GM12878 (cell line): ENCODE data around the gene GJA4. TPM values are rescaled to one million over a fixed set of nuclear protein-coding genes. Genes with fewer than 3 reads are reported as not detected.
A peak's percentile ranks its signal among the peaks of the same experiment; 100 is the strongest.

Experiments used
- ATAC-seq: fragments of 200-7000 bp; cut with Tn5 transposase; 3 replicates; pipeline ENCODE4 v1.9.1; 2020; ENCODE audit warnings: mild to moderate bottlenecking, moderate library complexity
- BruUV-seq: library from RNA; stranded (reverse); fragments of 400-500 nt; replicated peaks from 2 replicates; lab custom pipeline; 2021; lab: Mats Ljungman, UMichigan
- CTCF ChIA-PET: fragments of 300-600 bp; sonication (Branson Sonifier 250); formaldehyde crosslinking; extraction: SDS; loops from one replicate; lab custom pipeline; 2021; ENCODE audit warnings: inconsistent platforms; lab: Yijun Ruan, JAX
- POLR2A ChIA-PET: fragments of 350-600 bp; formaldehyde crosslinking; extraction: SDS; loops from one replicate; lab custom pipeline; 2021; ENCODE audit warnings: inconsistent platforms; lab: Charles Lee
- RAD21 ChIA-PET: fragments of 300-600 bp; sonication (Branson Sonifier 250); formaldehyde crosslinking; loops from one replicate; lab custom pipeline; 2023; ENCODE audit warnings: antibody characterized with exemption; ENCODE audit not compliant: unreplicated experiment; lab: Charles Lee
- SMC1A ChIA-PET: fragments of 300-600 bp; sonication (Branson Sonifier 250); formaldehyde crosslinking; loops from one replicate; lab custom pipeline; 2023; ENCODE audit not compliant: unreplicated experiment, uncharacterized antibody; lab: Charles Lee
- DNase-seq: peaks from one replicate; pipeline ENCODE4 v3.0.0-alpha.2; 2011; ENCODE audit warnings: low read depth, low spot score
- FAIRE-seq: peaks from 3 replicates; lab custom pipeline; 2011; peaks lifted over from hg19 to GRCh38; lab: Jason Lieb, UNC
- H2AFZ ChIP-seq: 2 replicates; pipeline ENCODE4 v1.6.0; 2011; ENCODE audit warnings: low read depth, low read length, control low read depth; ENCODE audit not compliant: control insufficient read depth
- H3K27ac ChIP-seq: 2 replicates; pipeline ENCODE4 v1.5.1; 2011; ENCODE audit warnings: control low read depth; ENCODE audit not compliant: control insufficient read depth, insufficient read depth
- H3K27me3 ChIP-seq, 2 experiments: replicated peaks in 1 of 2; 2 replicates each; pipeline versions ENCODE4 v1.6.0 to v1.6.1; 2011; ENCODE audit warnings: low read length in 1 of 2; ENCODE audit not compliant: control insufficient read depth in 2 of 2, insufficient read depth in 2 of 2
- H3K36me3 ChIP-seq, 2 experiments: 2 replicates each; pipeline ENCODE4 v1.5.1; 2011; ENCODE audit warnings: low read length in 1 of 2; ENCODE audit not compliant: control insufficient read depth in 2 of 2, insufficient read depth in 2 of 2
- H3K4me1 ChIP-seq: 2 replicates; pipeline ENCODE4 v1.6.1; 2011; ENCODE audit warnings: mild to moderate bottlenecking, low read length, moderate library complexity, mixed read lengths; ENCODE audit not compliant: control insufficient read depth, insufficient read depth
- H3K4me2 ChIP-seq: 2 replicates; pipeline ENCODE4 v1.6.0; 2011; ENCODE audit warnings: control low read depth; ENCODE audit not compliant: control insufficient read depth, insufficient read depth
- H3K4me3 ChIP-seq: fragments of 200-600 bp; sonication (generic); 2 replicates; pipeline ENCODE4 v1.5.1; 2016
- H3K79me2 ChIP-seq: 2 replicates; pipeline ENCODE4 v1.6.0; 2011; ENCODE audit warnings: low read length; ENCODE audit not compliant: control insufficient read depth, insufficient read depth
- H3K9ac ChIP-seq: 2 replicates; pipeline ENCODE4 v1.8.0; 2011; ENCODE audit warnings: low read length, control low read depth, mixed read lengths; ENCODE audit not compliant: control insufficient read depth, insufficient read depth
- H3K9me3 ChIP-seq: replicated peaks from 3 replicates; pipeline ENCODE4 v1.5.1; 2011; ENCODE audit warnings: mild to moderate bottlenecking, low read length; ENCODE audit not compliant: control insufficient read depth, insufficient read depth
- H4K20me1 ChIP-seq: 2 replicates; pipeline ENCODE4 v1.6.0; 2011; ENCODE audit not compliant: control insufficient read depth, insufficient read depth
- BCL11A ChIP-seq: IDR thresholded peaks from 2 replicates; pipeline ENCODE4 v1.6.1; 2011; ENCODE audit warnings: low read depth, low read length
- BHLHE40 ChIP-seq, 2 experiments: fragments of 450-650 bp in 1 of 2; IDR thresholded peaks; 2 replicates each; pipeline ENCODE4 v1.6.1; 2011 to 2017; ENCODE audit warnings: low read depth in 2 of 2, borderline replicate concordance in 1 of 2, improper control_type of control experiment in 1 of 2, low read length in 1 of 2, mild to moderate bottlenecking in 1 of 2
- CBFB ChIP-seq: IDR thresholded peaks from 2 replicates; pipeline ENCODE4 v1.6.1; 2016; ENCODE audit warnings: antibody characterized with exemption, low read depth
- CREM ChIP-seq: IDR thresholded peaks from 2 replicates; pipeline ENCODE4 v1.6.1; 2014; ENCODE audit warnings: antibody characterized with exemption, low read depth
- EED ChIP-seq: sonication (generic); IDR thresholded peaks from 2 replicates; pipeline ENCODE4 v1.6.1; 2016; ENCODE audit warnings: antibody characterized with exemption, low read depth
- EP300 ChIP-seq, 2 experiments: fragments of 150-350 bp in 1 of 2; IDR thresholded peaks; 2 replicates each; pipeline ENCODE4 v1.6.1; 2011 to 2012; ENCODE audit warnings: low read depth in 2 of 2, low read length in 2 of 2, borderline replicate concordance in 1 of 2, improper control_type of control experiment in 1 of 2, inconsistent platforms in 1 of 2; ENCODE audit not compliant: control insufficient read depth in 1 of 2
- MAX ChIP-seq: IDR thresholded peaks from 2 replicates; pipeline ENCODE4 v1.6.1; 2012; ENCODE audit warnings: low read depth, low read length, improper control_type of control experiment
- SP1 ChIP-seq: IDR thresholded peaks from one replicate; pipeline ENCODE4 v1.6.1; 2011; ENCODE audit warnings: low read depth, low read length
- TCF3 ChIP-seq: IDR thresholded peaks from 2 replicates; pipeline ENCODE4 v1.6.1; 2012; ENCODE audit warnings: low read depth, mild to moderate bottlenecking, low read length, borderline replicate concordance; ENCODE audit not compliant: insufficient read depth
- USF1 ChIP-seq: IDR thresholded peaks from 2 replicates; pipeline ENCODE4 v1.6.1; 2011; ENCODE audit warnings: borderline replicate concordance, low read depth, mild to moderate bottlenecking, moderate library complexity, mixed read lengths, low read length; ENCODE audit not compliant: insufficient read depth; ENCODE audit errors: extremely low read length
- WGBS: methylation state at CpG from one replicate; pipeline ENCODE4 v1.1.6; 2016; ENCODE audit warnings: low lambda C conversion rate; ENCODE audit not compliant: insufficient replicate concordance, insufficient coverage; ENCODE audit errors: missing lambda C conversion rate; 5-methylcytosine and 5-hydroxymethylcytosine counted together
- in situ Hi-C: fragments of 300-500 bp; cut with MboI; formaldehyde crosslinking; loops from 9 replicates; pipeline ENCODE4 v1.14.3; 2018; ENCODE audit warnings: mixed read lengths
- intact Hi-C: fragments of 100-400 bp; cut with micrococcal nuclease; formaldehyde crosslinking; loops from one replicate; pipeline ENCODE4 v1.14.2; 2022; ENCODE audit not compliant: unreplicated experiment
- polyA plus RNA-seq, 11 experiments: library from polyadenylated mRNA; depleted of rRNA in 4 of 11; unstranded in 6 of 11; stranded (reverse) in 5 of 11; fragments of >200 nt; fragmentation: Nextera tagmentation in 4 of 11; fragmentation: Illumina TruSeq in 1 of 11; extraction: Ambion mirVana in 4 of 11; extraction: Trizol in 1 of 11; gene quantifications; 1 replicate in 1 of 11; 2 replicates in 10 of 11; pipeline versions ENCODE4 v1.2.1 to v1.2.3, GENCODE V29; 2011 to 2016; ENCODE audit warnings: inconsistent platforms in 2 of 11, missing spikeins in 2 of 11, low read depth in 1 of 11
- total RNA-seq, 4 experiments: library from RNA; depleted of rRNA in 3 of 4; stranded (reverse); fragments of >200 nt in 3 of 4; fragmentation: Illumina TruSeq in 1 of 4; extraction: Trizol in 1 of 4; gene quantifications; 2 replicates each; pipeline versions ENCODE4 v1.2.1 to v1.2.3, GENCODE V29; 2013 to 2021

The GJA4 gene
- total and polyA plus RNA-seq, 10 of the 15 experiments (the other 5 are each of a cell fraction or from before 2014, with no cell fraction given) = 0.09 to 0.18 TPM; not detected in 8

GRCh38 chr1:34759503-34760357 lies 33.1 kb upstream of the GJA4 start, which contains the start of gene GJB4:
GJB4 (plus strand) TSS chr1:34759740; CDS start chr1:34761255, 1,515 bp downstream.
- no TSS peak for BruUV-seq
- RAD21 ChIA-PET = no interaction called here

GRCh38 chr1:34761176-34761761 lies 31.5 kb upstream of the GJA4 start:
- H3K27me3 ChIP-seq = no peaks in the 10 kb centered on the region; a peak in 2 of 4 replicates
- no peak for FAIRE-seq

More at GRCh38 chr1:34759503-34760357, 33.1 kb upstream of the GJA4 start, which contains the start of gene GJB4:
- Histone ChIP-seq H2AFZ (no peak within 1 kb of the TSS), H3K79me2 (no peaks in the 10 kb centered on the region), H3K4me1 (no peaks in the 10 kb centered on the region), H3K9me3 (no peaks in the 10 kb centered on the region), H3K36me3 (no peaks in the 10 kb centered on the region), H4K20me1 (no peaks in the 10 kb centered on the region), H3K9ac (no peak within 1 kb of the TSS), H3K27ac (no peak within 1 kb of the TSS), H3K4me3 (no peak within 1 kb of the TSS), H3K27me3 (no peaks in the 10 kb centered on the region; a peak in 2 of 4 replicates), H3K4me2 (no peak within 1 kb of the TSS)
- in situ Hi-C loops = no loop called here
- SMC1A ChIA-PET = no interaction called here
- POLR2A ChIA-PET = no interaction called here
- CTCF ChIA-PET = no interaction called here
- intact Hi-C loops = no loop called here
- DNase-seq (no peak), FAIRE-seq (no peak), ATAC-seq (peak; percentile 27; the same call in 1 of the 3 replicates)
- WGBS = 5% methylated on average over 10 of the region's 10 CpGs
- TF ChIP-seq CREM (no peak), BHLHE40 (IDR thresholded peaks at IDR 0.05; ENCODE audit: borderline replicate concordance in 1 of 2, low read depth in 2 of 2, low read length in 1 of 2) (no peak), SP1 (no peak), EED (no peak), BCL11A (no peak), CBFB (no peak), TCF3 (no peak), EP300 (IDR thresholded peaks at IDR 0.05; ENCODE audit: borderline replicate concordance in 1 of 2, control insufficient read depth in 1 of 2, low read depth in 2 of 2, low read length in 2 of 2) (no peak)

More at GRCh38 chr1:34761176-34761761, 31.5 kb upstream of the GJA4 start:
- DNase-seq (no peak), ATAC-seq (no peak)
- Histone ChIP-seq H3K4me2 (no peak overlapping the region), H3K4me3 (no peak overlapping the region), H3K36me3 (no peaks in the 10 kb centered on the region), H3K9me3 (no peaks in the 10 kb centered on the region), H4K20me1 (no peaks in the 10 kb centered on the region), H3K79me2 (no peaks in the 10 kb centered on the region), H3K27ac (no peak overlapping the region), H2AFZ (no peak overlapping the region), H3K9ac (no peak overlapping the region), H3K4me1 (no peaks in the 10 kb centered on the region)
- ChIA-PET RAD21 (no interaction called here), SMC1A (no interaction called here), POLR2A (no interaction called here), CTCF (no interaction called here)
- intact Hi-C loops = no loop called here
- TF ChIP-seq USF1 = peak; percentile 33
- TF ChIP-seq MAX = no peak
- WGBS = 44% methylated on average over 33 of the region's 33 CpGs
- in situ Hi-C loops = no loop called here
- BruUV-seq = no TSS peak
